Measurements from ENCODE around the gene TIGD3.

GRCh38 chr11:65307298-65308229 is 47.0 kb upstream of the TIGD3 start:
- no peak for TF ChIP-seq CTCF (IDR thresholded peaks at IDR 0.05)
- peak in 1 of 2 donors; percentile 27 for TF ChIP-seq POLR2A (IDR thresholded peaks at IDR 0.05)

Data from thyroid gland (tissue), 4 donors.